ENCODE results near the gene ZDHHC15. TPM values are rescaled to one million over a fixed set of nuclear protein-coding genes. Genes with fewer than 3 reads are reported as not detected.
"Not testable (repeated sequence)": the region's sequence is repeated elsewhere in the genome, so short reads cannot be mapped to it uniquely, and the experiment has no call there.

The ZDHHC15 gene
- total and polyA plus RNA-seq, 2 donors (not counting 3 experiments of a cell fraction or from before 2014, with no cell fraction given), result not detected

DNA sequence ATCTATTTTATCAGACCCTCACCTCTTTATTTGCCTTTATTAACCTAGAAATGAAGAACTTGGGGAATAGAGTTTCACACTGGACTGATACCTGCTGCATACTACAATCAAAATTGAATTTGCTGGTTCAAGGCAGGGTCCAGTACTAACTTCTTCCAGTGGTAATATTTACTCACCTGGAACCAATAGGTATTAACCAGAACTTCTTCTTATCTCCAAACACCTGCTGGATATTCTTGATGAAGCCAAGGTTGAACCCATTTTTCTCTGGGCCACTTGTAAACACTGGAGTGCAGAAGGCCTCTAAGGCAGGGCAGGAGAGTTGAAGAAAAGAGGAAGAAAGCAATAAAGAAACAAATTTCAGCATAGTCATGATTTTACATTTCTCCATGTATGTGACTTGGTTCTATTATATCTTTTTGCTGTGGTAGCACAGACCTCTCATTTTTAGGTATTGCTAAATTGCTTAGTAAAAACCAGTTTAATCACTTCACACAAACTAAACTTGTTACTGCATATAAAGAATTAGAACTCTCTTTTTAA lies 101.1 kb downstream of the ZDHHC15 start:
- intact Hi-C loops (cut with micrococcal nuclease) (no loop called here), dilution Hi-C loops (cut with MboI; ENCODE audit: extremely low pct_ligation_motif_present, low sequenced_read_pairs) (no loop called here)
- Histone ChIP-seq H2AFZ (ENCODE audit: low read depth, low read length) (no peak overlapping the region), H3K4me2 (ENCODE audit: insufficient read depth, low read length) (no peak overlapping the region), H3K36me3 (ENCODE audit: control insufficient read depth in 2 of 2, extremely low read depth in 1 of 2, insufficient read depth in 2 of 2, low read length in 2 of 2) (no peaks in the 10 kb centered on the region), H3K27me3 (ENCODE audit: control insufficient read depth in 2 of 2, insufficient read depth in 2 of 2, low read length in 2 of 2) (no peaks in the 10 kb centered on the region), H4K20me1 (replicated peaks; ENCODE audit: control insufficient read depth, extremely low read depth, insufficient read depth, low read length) (no peaks in the 10 kb centered on the region), H3K9me3 (replicated peaks; ENCODE audit: control insufficient read depth, insufficient read depth, low read length) (no peaks in the 10 kb centered on the region), H3K79me2 (ENCODE audit: control insufficient read depth, insufficient read depth, low read length) (no peaks in the 10 kb centered on the region), H3K4me3 (replicated peaks in 1 of 3; ENCODE audit: insufficient read depth in 1 of 3, low read depth in 1 of 3, low read length in 3 of 3) (no peak overlapping the region), H3K9ac (replicated peaks; ENCODE audit: extremely low read depth, insufficient read depth, low read length) (no peak overlapping the region), H3K4me1 (ENCODE audit: control insufficient read depth, extremely low read depth, insufficient read depth, low read length) (no peaks in the 10 kb centered on the region), H3K9me1 (replicated peaks; ENCODE audit: control insufficient read depth, extremely low read depth, insufficient read depth, low read length) (no peaks in the 10 kb centered on the region), H3K27ac (ENCODE audit: insufficient read depth, low read depth, low read length) (no peak overlapping the region)
- TF ChIP-seq, protein P1, sequence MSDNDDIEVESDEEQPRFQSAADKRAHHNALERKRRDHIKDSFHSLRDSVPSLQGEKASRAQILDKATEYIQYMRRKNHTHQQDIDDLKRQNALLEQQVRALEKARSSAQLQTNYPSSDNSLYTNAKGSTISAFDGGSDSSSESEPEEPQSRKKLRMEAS (IDR thresholded peaks at IDR 0.05; ENCODE audit: insufficient read depth, insufficient read length), result no peak
- ChIA-PET CTCF (no interaction called here), POLR2A (no interaction called here)
- DNase-seq (ENCODE audit: low read depth, low spot score), result no peak
- no peak for FAIRE-seq
- BruUV-seq (replicated peaks), result no TSS peak

DNA sequence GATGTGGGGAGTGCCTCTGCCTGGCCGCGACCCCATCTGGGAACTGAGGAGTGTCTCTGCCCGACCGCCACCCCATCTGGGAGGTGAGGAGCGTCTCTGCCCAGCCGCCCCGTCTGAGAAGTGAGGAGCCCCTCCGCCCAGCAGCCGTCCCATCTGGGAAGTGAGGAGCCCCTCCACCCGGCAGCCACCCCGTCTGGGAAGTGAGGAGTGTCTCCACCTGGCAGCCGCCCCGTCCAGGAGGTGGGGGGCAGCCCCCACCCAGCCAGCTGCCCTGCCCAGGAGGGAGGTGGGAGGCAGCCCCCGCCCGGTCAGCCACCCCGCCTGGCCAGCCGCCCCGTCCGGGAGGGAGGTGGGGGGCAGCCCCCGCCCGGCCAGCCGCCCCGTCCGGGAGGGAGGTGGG lies 115.7 kb downstream of the ZDHHC15 start:
- FAIRE-seq; H3K9me1 ChIP-seq (replicated peaks; ENCODE audit: control insufficient read depth, extremely low read depth, insufficient read depth, low read length); CTCF ChIA-PET; BruUV-seq (replicated peaks); dilution Hi-C loops (cut with MboI; ENCODE audit: extremely low pct_ligation_motif_present, low sequenced_read_pairs); H3K79me2 ChIP-seq (ENCODE audit: control insufficient read depth, insufficient read depth, low read length); DNase-seq (ENCODE audit: low read depth, low spot score); H3K9me3 ChIP-seq (replicated peaks; ENCODE audit: control insufficient read depth, insufficient read depth, low read length); H2AFZ ChIP-seq (ENCODE audit: low read depth, low read length); intact Hi-C loops (cut with micrococcal nuclease); H3K27me3 ChIP-seq (ENCODE audit: control insufficient read depth in 2 of 2, insufficient read depth in 2 of 2, low read length in 2 of 2); H4K20me1 ChIP-seq (replicated peaks; ENCODE audit: control insufficient read depth, extremely low read depth, insufficient read depth, low read length); H3K4me1 ChIP-seq (ENCODE audit: control insufficient read depth, extremely low read depth, insufficient read depth, low read length); POLR2A ChIA-PET; H3K27ac ChIP-seq (ENCODE audit: insufficient read depth, low read depth, low read length); H3K4me3 ChIP-seq (replicated peaks in 1 of 3; ENCODE audit: insufficient read depth in 1 of 3, low read depth in 1 of 3, low read length in 3 of 3); H3K36me3 ChIP-seq (ENCODE audit: control insufficient read depth in 2 of 2, extremely low read depth in 1 of 2, insufficient read depth in 2 of 2, low read length in 2 of 2); H3K4me2 ChIP-seq (ENCODE audit: insufficient read depth, low read length); H3K9ac ChIP-seq (replicated peaks; ENCODE audit: extremely low read depth, insufficient read depth, low read length): not testable (repeated sequence)

Measured in endothelial cell of umbilical vein (primary cell).